ENCODE measurements around the gene RPS6KA3.

GRCh38 chrX:20306668-20307067, 40.0 kb upstream of the RPS6KA3 start:
- TF ChIP-seq CTCF (IDR thresholded peaks at IDR 0.05 in 8 of 11, conservative IDR thresholded peaks at IDR 0.05 in 3 of 11) (no peak), POLR2A (IDR thresholded peaks at IDR 0.05) (no peak)

Measured in spleen (tissue), 7 donors.